GM19328 (cell line): ENCODE results near the gene WRAP53.
"Not testable (repeated sequence)": the region's sequence is repeated elsewhere in the genome, so short reads cannot be mapped to it uniquely, and the experiment has no call there.

Experiments
- ATAC-seq: cut with Tn5 transposase; IDR thresholded peaks from one replicate; pipeline ENCODE4 v1.9.1; 2021; ENCODE audit warnings: mild to moderate bottlenecking, moderate library complexity; ENCODE audit not compliant: unreplicated experiment

WRAP53 gene

DNA sequence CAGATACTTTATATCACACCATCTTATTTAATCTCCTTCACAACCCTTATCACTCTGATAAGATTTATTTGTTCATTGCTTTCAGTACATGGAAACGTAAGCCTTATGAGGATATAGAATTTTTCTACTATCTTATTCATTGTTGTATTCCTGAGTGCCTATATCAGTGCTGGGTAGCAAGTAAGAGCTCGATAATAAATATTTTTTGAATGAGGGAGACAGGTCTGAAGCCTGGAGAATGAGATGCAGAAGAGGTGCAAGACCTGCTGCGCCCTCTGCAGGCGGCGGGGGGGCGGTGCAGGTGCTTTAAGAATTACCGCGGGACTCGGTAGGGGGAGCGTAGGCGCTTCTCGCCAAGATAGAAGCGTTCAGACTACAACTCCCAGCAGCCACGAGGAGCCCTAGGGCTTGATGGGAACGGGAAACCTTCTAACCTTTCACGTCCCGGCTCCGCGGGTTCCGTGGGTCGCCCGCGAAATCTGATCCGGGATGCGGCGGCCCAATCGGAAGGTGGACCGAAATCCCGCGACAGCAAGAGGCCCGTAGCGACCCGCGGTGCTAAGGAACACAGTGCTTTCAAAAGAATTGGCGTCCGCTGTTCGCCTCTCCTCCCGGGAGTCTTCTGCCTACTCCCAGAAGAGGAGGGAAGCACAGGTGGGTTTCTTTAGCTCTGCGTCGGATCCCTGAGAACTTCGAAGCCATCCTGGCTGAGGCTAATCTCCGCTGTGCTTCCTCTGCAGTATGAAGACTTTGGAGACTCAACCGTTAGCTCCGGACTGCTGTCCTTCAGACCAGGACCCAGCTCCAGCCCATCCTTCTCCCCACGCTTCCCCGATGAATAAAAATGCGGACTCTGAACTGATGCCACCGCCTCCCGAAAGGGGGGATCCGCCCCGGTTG is at the start of gene WRAP53:
Gene WRAP53, plus strand, starts transcription at position 570 of the 900 bp plus-strand sequence. Its CDS starts 172 bp downstream, at position 742.
- ATAC-seq, result peak; percentile 67

DNA sequence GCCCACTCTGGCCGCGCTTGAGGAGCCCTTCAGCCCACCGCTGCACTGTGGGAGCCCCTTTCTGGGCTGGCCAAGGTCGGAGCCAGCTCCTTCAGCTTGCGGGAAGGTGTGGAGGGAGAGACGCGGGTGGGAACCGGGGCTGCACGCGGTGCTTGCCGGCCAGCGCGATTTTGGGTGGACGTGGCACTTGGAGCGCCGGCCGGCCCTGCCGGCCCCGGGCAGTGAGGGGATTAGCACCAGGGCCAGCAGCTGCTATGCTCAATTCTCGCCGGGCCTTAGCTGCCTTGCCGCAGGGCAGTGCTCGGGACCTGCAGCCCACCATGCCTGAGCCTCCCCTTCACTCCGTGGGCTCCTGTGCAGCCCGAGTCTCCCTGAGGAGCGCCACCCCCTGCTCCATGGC is 47.5 kb upstream of the WRAP53 start:
- ATAC-seq, result no peak

DNA sequence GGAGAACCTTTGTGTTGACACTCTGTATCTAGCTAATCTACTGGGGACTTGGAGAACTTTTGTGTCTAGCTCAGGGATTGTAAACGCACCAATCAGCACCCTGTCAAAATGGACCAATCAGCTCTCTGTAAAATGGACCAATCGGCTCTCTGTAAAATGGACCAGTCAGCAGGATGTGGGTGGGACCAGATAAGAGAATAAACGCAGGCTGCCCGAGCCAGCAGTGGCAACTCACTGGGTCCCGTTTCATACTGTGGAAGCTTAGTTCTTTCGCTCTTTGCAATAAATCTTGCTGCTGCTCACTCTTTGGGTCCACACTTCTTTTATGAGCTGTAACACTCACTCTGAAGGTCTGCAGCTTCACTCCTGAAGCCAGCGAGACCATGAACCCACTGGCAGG is 46.6 kb upstream of the WRAP53 start:
- ATAC-seq, result not testable (repeated sequence)

DNA sequence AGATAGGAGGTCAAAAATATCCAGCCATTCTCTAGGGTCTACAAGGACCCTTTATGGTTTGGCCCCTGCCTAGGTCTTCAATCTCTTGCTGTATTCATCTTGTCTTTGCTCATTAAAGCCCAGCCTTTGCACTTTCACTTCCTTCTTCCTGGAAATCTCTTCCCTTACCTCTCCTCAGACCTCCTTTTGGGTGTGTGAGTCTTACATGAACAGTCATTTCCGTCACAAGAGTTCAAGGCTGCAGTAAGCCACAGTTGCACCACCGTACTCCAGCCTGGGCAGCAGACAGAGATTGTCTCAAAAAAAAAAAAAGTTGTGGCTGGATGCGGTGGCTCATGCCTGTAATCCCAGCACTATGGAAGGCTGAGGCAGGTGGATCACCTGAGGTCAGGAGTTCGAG is 43.5 kb upstream of the WRAP53 start:
- no peak for ATAC-seq

DNA sequence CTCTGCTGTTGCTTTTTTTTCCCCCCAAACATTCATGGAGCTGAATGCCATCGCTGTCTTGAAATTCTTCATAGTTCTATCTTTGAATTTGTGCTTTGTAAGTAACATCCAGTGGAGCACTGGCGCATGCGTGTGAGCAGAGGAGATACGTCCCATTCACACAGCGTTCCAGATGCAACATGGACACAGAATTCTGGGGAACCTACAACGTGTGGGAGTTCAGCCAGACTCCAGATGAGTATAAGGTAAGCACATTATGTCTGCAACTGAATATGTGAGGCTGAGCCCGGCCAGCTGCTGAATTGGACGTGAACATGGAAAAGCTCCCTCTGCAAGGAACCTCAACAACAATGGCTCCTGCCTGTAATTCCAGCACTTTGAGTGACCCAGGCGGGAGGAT is 41.8 kb upstream of the WRAP53 start:
- ATAC-seq, result no peak

DNA sequence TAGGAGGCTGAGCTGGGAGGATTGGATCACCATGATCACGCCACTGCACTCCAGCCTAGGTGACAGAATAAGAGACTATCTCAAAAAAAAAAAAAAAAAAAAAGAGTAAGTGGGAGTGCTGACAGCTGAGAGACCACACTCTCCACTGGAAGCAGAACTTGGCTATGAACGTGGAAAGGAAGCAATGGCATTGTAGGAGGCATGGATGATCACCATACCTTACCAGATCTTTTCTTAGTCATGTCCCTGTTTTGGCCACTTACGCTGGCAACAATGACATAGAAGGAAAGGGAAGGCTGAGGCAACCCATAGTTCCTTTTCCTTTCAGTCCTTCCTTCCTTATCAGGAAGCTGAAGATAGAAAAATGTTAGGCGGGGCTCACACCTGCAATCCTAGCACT is 41.3 kb upstream of the WRAP53 start:
- no peak for ATAC-seq

DNA sequence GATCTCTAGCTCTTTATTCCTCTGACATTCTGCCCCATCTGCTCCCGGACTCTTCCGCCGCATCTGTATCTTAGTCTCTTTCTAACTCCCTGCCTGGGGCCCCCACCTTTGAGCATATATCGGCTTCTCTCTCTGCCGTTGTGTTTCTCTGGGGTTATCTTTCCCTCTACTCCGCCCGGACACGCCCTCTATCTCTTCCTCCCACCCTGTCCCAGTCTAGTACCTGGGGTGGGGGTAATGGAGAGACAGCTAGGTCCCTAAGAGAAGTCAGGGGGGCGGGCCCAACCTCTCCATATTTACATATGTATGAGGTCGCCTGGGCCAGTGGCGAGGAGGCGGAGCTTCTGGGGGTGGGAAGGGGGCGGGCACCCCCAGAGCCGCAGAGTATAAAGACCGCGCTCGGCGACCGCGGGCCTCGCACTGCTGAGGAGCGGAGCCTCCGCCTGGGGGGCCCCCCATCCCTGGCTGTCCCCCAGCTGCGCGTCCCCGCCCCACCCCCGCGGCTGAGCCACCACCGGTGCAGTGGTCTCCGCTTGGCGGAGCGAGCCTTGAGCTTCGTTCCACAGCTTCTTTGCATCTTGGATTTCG is 37.7 kb upstream of the WRAP53 start, which contains the start of gene ATP1B2:
Gene ATP1B2, plus strand, starts transcription at position 418 of the 588 bp plus-strand sequence. CDS start 593 bp downstream, outside the sequence.
- no peak for ATAC-seq

DNA sequence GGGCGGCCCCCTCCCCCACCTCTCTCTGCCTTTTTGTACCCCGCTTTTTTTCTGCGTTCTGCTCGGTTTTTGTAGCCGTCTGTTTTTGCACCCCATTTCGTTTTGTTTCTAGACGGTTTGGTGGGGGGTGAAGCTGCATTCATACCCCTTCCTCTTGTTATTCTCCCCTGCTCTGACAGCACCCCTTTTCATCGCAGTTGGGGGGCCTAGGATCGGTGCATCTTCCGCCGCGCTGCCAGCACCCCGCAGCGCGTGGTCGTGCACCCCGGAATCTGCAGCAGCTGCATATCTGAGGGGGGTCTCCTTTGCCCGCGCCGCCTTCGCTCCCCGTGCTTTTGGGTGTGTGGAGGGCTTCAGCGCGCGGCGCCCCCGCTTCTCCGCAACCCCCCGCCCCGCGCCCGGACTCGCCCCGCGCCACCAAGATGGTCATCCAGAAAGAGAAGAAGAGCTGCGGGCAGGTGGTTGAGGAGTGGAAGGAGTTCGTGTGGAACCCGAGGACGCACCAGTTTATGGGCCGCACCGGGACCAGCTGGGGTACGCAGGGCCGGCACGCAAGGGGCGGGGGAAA is 37.1 kb upstream of the WRAP53 start:
- no peak for ATAC-seq

DNA sequence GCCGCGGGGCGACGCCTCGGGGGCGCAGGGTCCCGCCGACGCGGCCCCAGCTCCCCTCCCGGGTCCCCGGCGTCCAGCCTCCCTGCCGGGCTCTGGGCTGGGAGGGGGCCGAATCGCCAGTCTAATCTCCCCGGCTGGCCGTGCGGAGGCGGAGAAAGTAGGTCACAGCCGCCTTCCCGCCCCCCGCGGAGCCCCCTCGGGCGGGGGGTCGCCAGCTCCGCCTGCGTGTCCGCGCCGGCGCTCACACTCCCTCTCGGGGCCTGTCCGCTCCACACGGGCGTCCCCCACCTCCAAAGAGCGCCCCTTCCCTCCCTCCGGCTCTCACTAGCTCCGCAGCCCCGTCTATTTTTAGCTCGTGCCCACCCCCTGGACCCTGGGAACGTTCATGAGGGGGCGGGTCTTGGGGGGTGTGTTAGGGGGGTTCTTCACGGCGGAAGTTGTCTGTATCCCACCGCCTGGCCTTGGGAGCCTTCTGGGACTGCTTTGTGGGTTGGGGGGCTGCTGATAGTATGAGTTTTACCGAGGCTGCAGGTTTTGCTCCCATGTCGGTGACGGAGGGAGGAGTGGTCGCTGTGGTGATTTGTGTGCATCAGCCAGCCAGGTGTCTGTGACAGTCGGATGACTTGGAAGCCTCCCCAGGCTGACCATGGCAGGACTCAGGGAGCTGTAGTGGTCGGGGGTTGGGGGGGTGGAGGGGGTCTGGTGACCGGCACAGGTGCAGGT is 36.5 kb upstream of the WRAP53 start:
- ATAC-seq, result no peak

DNA sequence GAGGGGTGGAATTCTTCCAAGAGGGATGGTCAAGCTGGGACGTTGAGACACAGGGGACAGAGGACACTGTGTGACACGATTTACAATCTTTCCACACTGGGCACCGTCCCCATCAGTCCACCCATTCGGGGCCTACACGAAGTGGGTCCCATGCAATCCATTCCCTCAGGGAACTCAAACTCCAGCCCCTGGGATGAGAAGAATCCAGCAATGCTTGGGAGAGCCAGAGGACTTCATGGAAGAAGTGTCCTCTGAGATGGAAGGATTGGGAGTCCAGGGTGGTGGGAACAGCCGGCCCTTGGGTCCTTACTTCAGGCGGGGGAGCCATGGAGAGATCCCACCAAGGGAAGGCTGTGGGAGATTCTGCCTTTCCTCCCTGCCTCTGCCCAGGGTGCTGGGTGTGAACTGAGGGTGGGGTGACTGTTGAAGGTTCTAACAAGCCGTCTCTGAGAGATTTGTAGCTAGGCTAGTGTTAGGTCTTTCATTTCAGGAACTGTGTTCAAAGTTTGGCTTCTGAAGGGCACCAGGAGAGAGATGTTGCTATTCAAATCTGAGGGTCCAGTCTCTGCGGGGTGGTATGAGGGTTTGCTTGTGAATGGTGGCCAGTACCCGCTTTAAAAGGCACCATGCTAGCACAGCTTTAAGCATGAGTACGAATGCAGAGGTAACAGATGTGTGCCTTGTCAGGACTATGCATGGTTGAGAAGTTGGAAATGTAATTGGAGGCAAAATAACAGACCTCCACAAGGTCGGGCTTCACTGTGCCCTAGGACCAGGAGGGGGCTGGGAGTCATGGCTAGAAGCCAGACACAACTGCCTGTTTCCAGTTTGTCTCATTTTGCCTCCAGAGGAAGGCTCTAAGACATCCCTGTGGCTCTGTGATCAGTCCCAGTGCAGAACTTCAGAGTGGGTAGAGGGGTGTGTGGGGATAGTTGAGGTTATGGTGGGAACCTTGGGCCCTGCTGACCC is 35.6 kb upstream of the WRAP53 start:
- ATAC-seq, result no peak

DNA sequence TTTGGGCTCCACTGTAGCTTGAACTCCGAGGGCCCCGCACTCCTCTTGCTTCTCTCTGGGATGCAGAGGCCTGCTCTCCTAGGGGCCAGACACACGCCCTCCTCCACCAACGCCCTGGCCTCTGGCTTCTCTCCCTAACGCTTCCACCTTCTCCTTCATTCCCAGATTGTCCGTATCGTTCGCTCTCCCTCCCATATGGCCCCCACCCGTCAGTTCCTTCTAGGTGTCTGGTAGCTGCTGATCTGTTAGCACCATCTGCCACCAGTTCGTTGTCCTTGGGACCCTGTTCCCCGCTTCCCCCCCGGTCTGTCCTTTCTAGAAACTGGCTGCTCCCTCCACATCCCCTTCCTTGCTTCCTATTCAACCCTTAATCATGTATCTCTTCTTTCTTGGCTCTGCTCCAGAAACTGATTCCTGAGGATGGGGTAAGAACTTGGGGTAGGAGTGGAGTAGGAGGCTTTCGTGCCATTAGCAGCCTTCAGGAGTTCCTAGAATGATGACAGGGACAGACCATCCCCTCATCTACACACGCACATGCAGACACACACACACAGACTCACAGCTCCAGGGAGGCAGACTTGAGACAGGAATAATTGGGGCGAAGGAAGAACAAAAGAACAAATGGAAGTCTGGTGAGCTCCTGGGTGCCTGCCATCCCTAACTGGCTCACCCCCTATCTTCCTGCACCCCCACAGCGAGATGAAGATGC is 33.3 kb upstream of the WRAP53 start:
- ATAC-seq, result no peak

DNA sequence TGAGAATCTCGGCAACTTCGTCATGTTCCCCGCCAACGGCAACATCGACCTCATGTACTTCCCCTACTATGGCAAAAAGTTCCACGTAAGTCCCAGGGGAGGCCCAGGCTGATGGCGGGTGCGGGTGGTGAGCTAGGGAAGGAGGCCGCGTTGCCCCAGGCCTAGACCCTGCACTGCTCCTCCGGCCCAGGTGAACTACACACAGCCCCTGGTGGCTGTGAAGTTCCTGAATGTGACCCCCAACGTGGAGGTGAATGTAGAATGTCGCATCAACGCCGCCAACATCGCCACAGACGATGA is 32.8 kb upstream of the WRAP53 start:
- no peak for ATAC-seq

DNA sequence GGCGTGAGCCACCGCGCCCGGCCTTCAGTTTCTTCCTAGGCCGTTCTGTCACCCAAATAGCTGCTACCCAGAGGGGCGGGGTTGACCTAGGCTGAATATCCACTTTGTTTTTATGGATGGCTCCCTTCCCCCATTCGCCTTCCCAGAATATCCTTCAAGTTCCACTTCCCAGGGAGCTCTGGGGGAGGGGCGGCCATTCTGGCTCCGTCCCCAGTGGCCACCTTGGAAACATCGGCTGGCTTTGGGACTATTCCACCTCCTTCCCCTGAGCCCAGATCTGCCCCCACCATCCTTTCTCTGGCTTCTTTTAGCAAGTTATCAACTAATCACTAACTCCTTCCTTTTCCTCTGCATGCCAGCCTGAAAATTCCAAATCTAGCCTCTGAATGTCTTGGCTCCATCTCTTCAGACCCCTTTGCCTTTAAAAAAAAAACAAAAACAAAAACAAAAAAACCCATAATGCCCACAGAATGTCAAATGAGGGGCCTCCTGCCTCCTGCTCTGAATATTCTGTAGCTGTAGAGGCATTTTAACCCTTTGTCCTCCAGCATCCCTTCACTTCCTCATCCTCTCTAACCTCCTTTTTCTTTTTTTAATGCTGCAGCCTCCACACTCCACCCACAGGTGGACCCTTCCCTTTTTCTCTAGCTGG is 31.2 kb upstream of the WRAP53 start:
- no peak for ATAC-seq

DNA sequence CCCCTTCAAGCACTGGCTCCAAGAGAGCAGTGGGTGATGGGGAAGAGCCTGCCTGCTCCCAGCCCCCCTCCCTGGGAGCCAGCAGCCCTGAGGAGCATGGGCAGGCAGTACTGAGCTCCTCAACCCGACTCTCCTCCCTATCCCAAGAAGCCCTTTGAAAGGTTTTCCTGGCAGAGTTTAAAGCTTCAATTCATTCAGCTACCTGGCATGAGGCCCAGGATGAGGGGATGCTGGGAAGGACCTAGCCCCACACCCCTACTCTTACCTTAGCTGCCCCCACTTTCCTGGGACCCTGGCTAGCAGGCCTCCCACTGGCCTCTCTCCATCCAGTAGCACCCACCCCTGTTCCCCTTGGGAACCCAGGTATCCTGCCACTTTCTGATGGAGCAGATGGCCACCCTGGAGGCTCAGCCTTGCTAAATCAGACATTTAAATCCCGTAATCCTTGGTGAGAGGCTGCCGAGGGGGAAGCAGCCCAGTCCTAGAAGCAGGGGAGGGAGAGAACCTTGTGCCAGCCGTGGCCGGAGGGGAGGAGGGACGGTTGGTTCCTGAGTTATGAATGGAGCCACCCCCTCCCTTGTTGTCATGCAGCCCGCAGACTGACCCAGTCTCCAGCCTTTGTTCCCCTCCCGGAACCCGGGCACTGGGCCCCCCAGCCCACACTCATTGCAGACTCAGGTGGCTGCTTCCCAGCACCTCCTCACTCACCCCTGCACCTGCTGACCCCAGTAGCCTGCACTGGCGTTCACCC is 20.4 kb upstream of the WRAP53 start:
- no peak for ATAC-seq

DNA sequence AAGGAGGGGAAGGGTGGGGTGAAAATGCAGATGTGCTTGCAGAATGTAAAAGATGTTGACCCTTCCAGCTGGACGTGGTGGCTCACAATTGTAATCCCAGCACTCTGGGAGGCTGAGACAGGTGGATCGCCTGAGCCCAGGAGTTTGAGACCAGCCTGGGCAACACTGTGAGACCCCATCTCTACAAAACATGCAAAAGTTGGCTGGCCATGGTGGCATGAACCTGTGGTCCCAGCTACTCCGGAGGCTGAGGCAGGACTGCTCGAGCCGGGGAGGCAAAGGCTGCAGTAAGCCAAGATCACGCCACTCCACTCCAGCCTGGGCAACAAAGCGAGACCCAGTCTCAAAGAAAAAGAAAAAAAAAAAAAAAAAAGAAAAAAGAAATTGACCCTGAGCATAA is 19.8 kb upstream of the WRAP53 start:
- no peak for ATAC-seq

DNA sequence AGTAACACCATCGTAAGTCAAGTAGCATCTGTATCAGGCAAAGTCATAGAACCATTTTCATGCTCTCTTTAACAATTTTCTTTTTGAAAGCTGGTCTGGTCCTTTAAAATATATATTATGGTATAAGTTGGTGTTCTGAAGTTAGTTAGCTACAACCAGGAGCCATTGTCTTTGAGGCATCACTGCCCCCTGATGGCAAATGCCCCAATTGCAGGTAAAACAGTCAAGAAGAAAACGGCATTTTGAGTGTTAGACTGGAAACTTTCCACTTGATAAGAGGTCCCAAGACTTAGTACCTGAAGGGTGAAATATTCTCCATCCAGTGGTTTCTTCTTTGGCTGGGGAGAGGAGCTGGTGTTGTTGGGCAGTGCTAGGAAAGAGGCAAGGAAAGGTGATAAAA is 15.0 kb upstream of the WRAP53 start:
- no peak for ATAC-seq

DNA sequence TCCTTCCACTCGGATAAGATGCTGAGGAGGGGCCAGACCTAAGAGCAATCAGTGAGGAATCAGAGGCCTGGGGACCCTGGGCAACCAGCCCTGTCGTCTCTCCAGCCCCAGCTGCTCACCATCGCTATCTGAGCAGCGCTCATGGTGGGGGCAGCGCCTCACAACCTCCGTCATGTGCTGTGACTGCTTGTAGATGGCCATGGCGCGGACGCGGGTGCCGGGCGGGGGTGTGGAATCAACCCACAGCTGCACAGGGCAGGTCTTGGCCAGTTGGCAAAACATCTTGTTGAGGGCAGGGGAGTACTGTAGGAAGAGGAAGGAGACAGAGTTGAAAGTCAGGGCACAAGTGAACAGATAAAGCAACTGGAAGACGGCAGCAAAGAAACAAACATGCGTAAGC is 13.3 kb upstream of the WRAP53 start:
- ATAC-seq, result no peak

DNA sequence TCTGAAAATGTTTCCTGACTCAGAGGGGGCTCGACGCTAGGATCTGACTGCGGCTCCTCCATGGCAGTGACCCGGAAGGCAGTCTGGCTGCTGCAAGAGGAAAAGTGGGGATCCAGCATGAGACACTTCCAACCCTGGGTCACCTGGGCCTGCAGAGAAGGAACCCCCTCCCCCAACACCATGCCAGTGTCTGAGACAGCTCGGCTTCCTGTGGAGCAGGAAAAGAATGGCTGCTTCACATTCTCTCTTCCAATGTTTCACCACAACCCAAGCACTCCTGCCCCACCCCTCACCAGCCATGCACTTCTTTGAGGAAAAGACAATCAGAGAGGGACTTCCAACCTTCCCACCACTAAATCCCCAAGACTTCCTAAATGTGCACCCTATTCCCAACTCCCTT is 11.7 kb upstream of the WRAP53 start:
- no peak for ATAC-seq
